HepG2 (cell line): ENCODE results near the gene FRMD1. TPM values are rescaled to one million over a fixed set of nuclear protein-coding genes. Genes with fewer than 3 reads are reported as not detected.
A peak's percentile ranks its signal among the peaks of the same experiment; 100 is the strongest.

ENCODE experiments used
- ATAC-seq: fragments of 200-7000 bp; cut with Tn5 transposase; 3 replicates; pipeline ENCODE4 v1.9.1; 2020; ENCODE audit warnings: mild to moderate bottlenecking, moderate library complexity
- BruUV-seq: library from RNA; stranded (reverse); fragments of 400-500 nt; replicated peaks from 2 replicates; lab custom pipeline; 2021; lab: Mats Ljungman, UMichigan
- CTCF ChIA-PET: fragments of 300-600 bp; formaldehyde crosslinking; extraction: SDS; loops from one replicate; lab custom pipeline; 2021; ENCODE audit warnings: low total read pairs, inconsistent platforms, low intra/inter-chr PET ratio; lab: Yijun Ruan, JAX
- POLR2A ChIA-PET: fragments of 350-600 bp; sonication (Branson Sonifier 250); formaldehyde crosslinking; loops from one replicate; lab custom pipeline; 2020; ENCODE audit warnings: antibody characterized with exemption, inconsistent platforms; lab: Yijun Ruan, JAX
- DNase-seq: peaks from one replicate; pipeline ENCODE4 v3.0.0-alpha.2; 2015; ENCODE audit warnings: low spot score
- FAIRE-seq: peaks from 3 replicates; lab custom pipeline; 2011; peaks lifted over from hg19 to GRCh38; lab: Jason Lieb, UNC
- H2AFZ ChIP-seq: one replicate; pipeline ENCODE4 v1.6.1; 2011; ENCODE audit warnings: low read length, inconsistent platforms
- H3K27ac ChIP-seq: fragments of 300-600 bp; 3 replicates; pipeline ENCODE4 v1.8.0; 2011; ENCODE audit warnings: mixed run types, mild to moderate bottlenecking, mixed read lengths, low read length, inconsistent platforms; ENCODE audit not compliant: insufficient read depth; ENCODE audit errors: extremely low read length
- H3K27me3 ChIP-seq, 2 experiments: fragments of 200-600 bp in 1 of 2; 2 replicates in 1 of 2; 3 replicates in 1 of 2; pipeline versions ENCODE4 v1.6.0 to v1.8.0; 2011; ENCODE audit warnings: low read length in 2 of 2, mild to moderate bottlenecking in 2 of 2, moderate library complexity in 2 of 2, inconsistent platforms in 1 of 2; ENCODE audit not compliant: insufficient read depth in 2 of 2, control insufficient read depth in 1 of 2
- H3K36me3 ChIP-seq, 2 experiments: fragments of 200-600 bp in 1 of 2; replicated peaks in 1 of 2; 2 replicates in 1 of 2; 3 replicates in 1 of 2; pipeline versions ENCODE4 v1.5.1 to v1.8.0; 2011; ENCODE audit warnings: low read length in 2 of 2, inconsistent platforms in 1 of 2; ENCODE audit not compliant: insufficient read depth in 2 of 2, control insufficient read depth in 1 of 2
- H3K4me1 ChIP-seq: 2 replicates; pipeline ENCODE4 v1.5.1; 2012; ENCODE audit warnings: low read length, inconsistent platforms; ENCODE audit not compliant: insufficient read depth
- H3K4me2 ChIP-seq: 2 replicates; pipeline ENCODE4 v1.6.0; 2011; ENCODE audit warnings: low read depth, low read length, inconsistent platforms
- H3K4me3 ChIP-seq, 3 experiments: fragments of 200-600 bp in 1 of 3; sonication (generic), shearing (Covaris generic) in 1 of 3; replicated peaks in 1 of 3; 2 replicates each; pipeline ENCODE4 v1.5.1; 2011 to 2016; ENCODE audit warnings: low read length in 3 of 3, inconsistent platforms in 2 of 3, low read depth in 2 of 3, mild to moderate bottlenecking in 2 of 3, control low read depth in 1 of 3, mixed read lengths in 1 of 3; ENCODE audit not compliant: insufficient read depth in 1 of 3
- H3K79me2 ChIP-seq: one replicate; pipeline ENCODE4 v1.6.1; 2011; ENCODE audit warnings: low read length, inconsistent platforms; ENCODE audit not compliant: insufficient read depth
- H3K9ac ChIP-seq: 2 replicates; pipeline ENCODE4 v1.6.0; 2011; ENCODE audit warnings: mild to moderate bottlenecking, low read depth, low read length, inconsistent platforms; ENCODE audit not compliant: insufficient read depth
- H3K9me3 ChIP-seq: 2 replicates; pipeline ENCODE4 v1.5.1; 2012; ENCODE audit warnings: mild to moderate bottlenecking, low read length
- H4K20me1 ChIP-seq: 2 replicates; pipeline ENCODE4 v1.6.0; 2011; ENCODE audit warnings: inconsistent platforms, mild to moderate bottlenecking, low read length, moderate library complexity; ENCODE audit not compliant: insufficient read depth
- AKAP8 ChIP-seq: sonication (generic); formaldehyde crosslinking; IDR thresholded peaks from 2 replicates; pipeline ENCODE4 v1.5.1; 2020; ENCODE audit warnings: mild to moderate bottlenecking, missing genetic modification reagents
- FOXA3 ChIP-seq: IDR thresholded peaks from 2 replicates; pipeline ENCODE4 v1.6.1; 2016; ENCODE audit warnings: missing genetic modification reagents, missing compliant biosample characterization
- MAFK ChIP-seq, 2 experiments: IDR thresholded peaks in 1 of 2; conservative IDR thresholded peaks in 1 of 2; 2 replicates each; pipeline ENCODE4 v1.6.1; 2011; ENCODE audit warnings: improper control_type of control experiment in 2 of 2, low read length in 2 of 2
- MTA1 ChIP-seq: sonication (generic); formaldehyde crosslinking; IDR thresholded peaks from 2 replicates; pipeline ENCODE4 v1.4.0; 2020; ENCODE audit warnings: missing genetic modification reagents, mild to moderate bottlenecking, borderline replicate concordance
- NR2F6 ChIP-seq, 2 experiments: IDR thresholded peaks; 2 replicates each; pipeline ENCODE4 v1.6.1; 2016; ENCODE audit warnings: antibody characterized with exemption in 1 of 2, mild to moderate bottlenecking in 1 of 2
- PHB2 ChIP-seq: fragments of 450-650 bp; IDR thresholded peaks from 2 replicates; pipeline ENCODE4 v1.6.1; 2018; ENCODE audit not compliant: partially characterized antibody
- SP2 ChIP-seq: sonication (generic); formaldehyde crosslinking; IDR thresholded peaks from 2 replicates; pipeline ENCODE4 v1.5.1; 2020; ENCODE audit warnings: mild to moderate bottlenecking, missing genetic modification reagents
- SPEN ChIP-seq: sonication (generic); formaldehyde crosslinking; IDR thresholded peaks from 2 replicates; pipeline ENCODE4 v1.5.1; 2020; ENCODE audit warnings: low read depth, mild to moderate bottlenecking, missing genetic modification reagents
- TSC22D2 ChIP-seq: sonication (generic); formaldehyde crosslinking; IDR thresholded peaks from 2 replicates; pipeline ENCODE4 v1.5.1; 2020; ENCODE audit warnings: missing genetic modification reagents, mild to moderate bottlenecking, borderline replicate concordance
- ZBTB7B ChIP-seq: sonication (generic); formaldehyde crosslinking; IDR thresholded peaks from 2 replicates; pipeline ENCODE4 v1.4.0; 2020; ENCODE audit warnings: missing genetic modification reagents
- ZNF143 ChIP-seq: sonication (generic); formaldehyde crosslinking; IDR thresholded peaks from 2 replicates; pipeline ENCODE4 v1.4.0; 2020; ENCODE audit warnings: missing genetic modification reagents
- ZNF317 ChIP-seq: sonication (generic); formaldehyde crosslinking; IDR thresholded peaks from 2 replicates; pipeline ENCODE4 v1.5.0; 2020; ENCODE audit warnings: mild to moderate bottlenecking, missing genetic modification reagents
- ZNF383 ChIP-seq: sonication (generic); formaldehyde crosslinking; IDR thresholded peaks from 2 replicates; pipeline ENCODE4 v1.4.0; 2020; ENCODE audit warnings: missing genetic modification reagents, mild to moderate bottlenecking, borderline replicate concordance
- ZNF672 ChIP-seq: sonication (generic); formaldehyde crosslinking; IDR thresholded peaks from 2 replicates; pipeline ENCODE4 v1.8.1; 2022; ENCODE audit warnings: missing genetic modification reagents
- ZNF879 ChIP-seq: sonication (generic); formaldehyde crosslinking; IDR thresholded peaks from 2 replicates; pipeline ENCODE4 v1.8.1; 2023; ENCODE audit warnings: missing genetic modification reagents
- WGBS: methylation state at CpG from one replicate; pipeline ENCODE4 v1.1.6; 2017; ENCODE audit warnings: low lambda C conversion rate; 5-methylcytosine and 5-hydroxymethylcytosine counted together
- in situ Hi-C: cut with HindIII; loops from 2 replicates; pipeline ENCODE4 v1.10.0; 2017; ENCODE audit warnings: low pct_unique_long_range_greater_than_20kb; ENCODE audit not compliant: extremely low pct_ligation_motif_present
- intact Hi-C: fragments of 100-400 bp; cut with micrococcal nuclease; formaldehyde crosslinking; loops from one replicate; pipeline ENCODE4 v1.10.0; 2022; ENCODE audit not compliant: unreplicated experiment
- polyA plus RNA-seq, 8 experiments: library from polyadenylated mRNA; depleted of rRNA in 3 of 8; stranded (reverse) in 7 of 8; unstranded in 1 of 8; fragments of >200 nt; fragmentation: Illumina TruSeq in 4 of 8; extraction: Trizol in 4 of 8; gene quantifications; 2 replicates each; pipeline versions ENCODE4 v1.2.1 to v1.2.3, GENCODE V29; 2011 to 2016; ENCODE audit warnings: low read depth in 4 of 8, missing spikeins in 1 of 8, mixed read lengths in 1 of 8; ENCODE audit not compliant: insufficient read depth in 1 of 8
- total RNA-seq, 5 experiments: library from RNA; depleted of rRNA; stranded (reverse); fragments of >200 nt; fragmentation: Illumina TruSeq; extraction: Trizol; gene quantifications; 2 replicates each; pipeline ENCODE4 v1.2.3, GENCODE V29; 2016; ENCODE audit warnings: low read depth in 1 of 5

The FRMD1 gene
- total and polyA plus RNA-seq, 2 of the 13 experiments (the other 11 are each of a cell fraction or from before 2014, with no cell fraction given) = 0.01 TPM; not detected in 1

DNA sequence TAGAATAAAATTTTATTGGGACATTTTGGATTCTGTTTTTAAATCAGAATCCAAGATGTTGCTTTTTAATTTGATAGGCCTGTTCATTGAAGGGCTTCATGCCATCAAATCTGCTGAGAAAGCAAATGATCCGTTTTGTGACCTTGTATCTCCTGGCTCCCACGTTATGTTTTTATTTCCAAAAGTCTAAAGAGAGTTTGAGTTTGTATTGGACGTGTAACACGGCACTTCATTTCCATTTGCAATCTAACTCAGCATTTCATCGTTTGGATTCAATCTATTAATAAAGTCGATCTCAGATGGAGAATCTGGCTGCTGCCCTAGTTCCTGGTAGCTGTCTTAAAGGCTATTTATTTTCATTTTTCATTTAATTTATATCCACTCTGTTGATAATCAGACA lies 64.6 kb downstream of the FRMD1 start:
- Histone ChIP-seq H3K79me2 (no peaks in the 10 kb centered on the region), H3K9me3 (peaks cover 26% of the 10 kb centered on the region), H3K9ac (no peak overlapping the region), H4K20me1 (no peaks in the 10 kb centered on the region), H3K27me3 (peaks cover 2 to 19% of the 10 kb centered on the region in 2 experiments; a peak in 3 of 5 replicates), H3K4me3 (no peak overlapping the region), H3K4me2 (no peak overlapping the region), H3K4me1 (peaks cover 29% of the 10 kb centered on the region), H3K36me3 (no peaks in the 10 kb centered on the region), H3K27ac (no peak overlapping the region), H2AFZ (no peak overlapping the region)
- FAIRE-seq (no peak), DNase-seq (no peak), ATAC-seq (no peak)
- ChIA-PET POLR2A (no interaction called here), CTCF (no interaction called here)
- 39% methylated on average over 6 of the region's 6 CpGs for WGBS
- TF ChIP-seq AKAP8 (CRISPR knock-in tag) = no peak
- TF ChIP-seq MAFK (conservative IDR thresholded peaks at IDR 0.05 in 1 of 2, IDR thresholded peaks at IDR 0.05 in 1 of 2; ENCODE audit: low read length in 2 of 2) = peak; percentile 30 to 47; a peak in 3 of 4 replicates
- TF ChIP-seq TSC22D2 = no peak
- no peak for TF ChIP-seq ZNF317 (CRISPR knock-in tag)
- no peak for TF ChIP-seq PHB2
- in situ Hi-C loops = no loop called here
- intact Hi-C loops = no loop called here
- BruUV-seq = no TSS peak

GRCh38 chr6:168013250-168013915 lies 65.6 kb downstream of the FRMD1 start:
- TF ChIP-seq ZNF672 (CRISPR knock-in tag) (no peak), ZNF383 (CRISPR knock-in tag) (no peak), ZNF143 (CRISPR knock-in tag) (no peak), FOXA3 (no peak), MTA1 (CRISPR knock-in tag) (peak; percentile 42; the same call in 1 of the 2 replicates), NR2F6 (IDR thresholded peaks at IDR 0.05) (no peak), NR2F6 (CRISPR knock-in tag; IDR thresholded peaks at IDR 0.05) (no peak), ZBTB7B (CRISPR knock-in tag) (no peak), ZNF879 (no peak), SPEN (CRISPR knock-in tag) (0 out of 2 replicates have a peak, but pooled peaks have one; percentile 27), SP2 (CRISPR knock-in tag) (no peak)
- TF ChIP-seq, all 625 proteins: peak for 2
- in situ Hi-C loops = no loop called here
- Histone ChIP-seq H4K20me1 (no peaks in the 10 kb centered on the region), H3K79me2 (no peaks in the 10 kb centered on the region), H2AFZ (no peak overlapping the region), H3K27ac (no peak overlapping the region), H3K4me1 (peaks cover 29% of the 10 kb centered on the region), H3K9me3 (peaks cover 26% of the 10 kb centered on the region), H3K4me2 (no peak overlapping the region), H3K4me3 (no peak overlapping the region), H3K36me3 (no peaks in the 10 kb centered on the region), H3K27me3 (peaks cover 2 to 19% of the 10 kb centered on the region in 2 experiments; a peak in 3 of 5 replicates), H3K9ac (no peak overlapping the region)
- intact Hi-C loops = no loop called here
- DNase-seq = no peak
- no peak for ATAC-seq
- no peak for FAIRE-seq
- no TSS peak for BruUV-seq
- CTCF ChIA-PET = no interaction called here
- POLR2A ChIA-PET = no interaction called here
- 43% methylated on average over 7 of the region's 7 CpGs for WGBS
